Esophagus muscularis mucosa (tissue), 3 donors: ENCODE data around the gene PTH2R.

ENCODE experiments used
- CTCF ChIP-seq, 3 experiments: fragments of 200-600 bp in 2 of 3; fragments of 450-650 bp in 1 of 3; sonication (generic) in 2 of 3; IDR thresholded peaks; one replicate each; pipeline ENCODE4 v1.5.1; 2017 to 2019; ENCODE audit warnings: antibody characterized with exemption in 3 of 3, mild to moderate bottlenecking in 2 of 3, moderate library complexity in 1 of 3
- POLR2A ChIP-seq: fragments of 450-650 bp; IDR thresholded peaks from one replicate; pipeline ENCODE4 v1.6.1; 2017; ENCODE audit warnings: antibody characterized with exemption, moderate library complexity, mild to moderate bottlenecking, low read depth

- TF ChIP-seq CTCF (IDR thresholded peaks at IDR 0.05) (no peak), POLR2A (no peak)
Observed at GRCh38 chr2:208370881-208371633, 35.5 kb upstream of the PTH2R start.
